Fibroblast of skin of right quadriceps (primary cell): ENCODE data around the gene CUX1.

Experiments
- DNase-seq: peaks from one replicate; pipeline ENCODE4 v3.0.0-alpha.2; 2013

Gene CUX1

GRCh38 chr7:101898106-101898505, 80.7 kb downstream of the CUX1 start:
- peak; percentile 55 for DNase-seq

GRCh38 chr7:101899616-101900015, 82.2 kb downstream of the CUX1 start:
- DNase-seq = no peak

- no peak for DNase-seq
Observed at GRCh38 chr7:101900103-101900502, 82.7 kb downstream of the CUX1 start.

GRCh38 chr7:101901661-101902491, 84.5 kb downstream of the CUX1 start:
- DNase-seq = peak; percentile 55

GRCh38 chr7:101902680-101903514, 85.5 kb downstream of the CUX1 start:
- no peak for DNase-seq

- no peak for DNase-seq
Observed at GRCh38 chr7:101903515-101903868, 86.1 kb downstream of the CUX1 start.

- DNase-seq = no peak
Observed at GRCh38 chr7:101904019-101904418, 86.6 kb downstream of the CUX1 start.

GRCh38 chr7:101905203-101905865, 87.9 kb downstream of the CUX1 start:
- DNase-seq = no peak

- DNase-seq = no peak
Observed at GRCh38 chr7:101906291-101907240, 89.1 kb downstream of the CUX1 start.

- no peak for DNase-seq
Observed at GRCh38 chr7:101910991-101911799, 93.8 kb downstream of the CUX1 start.

GRCh38 chr7:101911800-101912715, 94.6 kb downstream of the CUX1 start:
- DNase-seq = no peak

- DNase-seq = peak; percentile 31
Observed at GRCh38 chr7:101912716-101913110, 95.3 kb downstream of the CUX1 start.

- DNase-seq = no peak
Observed at GRCh38 chr7:101913247-101913721, 95.9 kb downstream of the CUX1 start.

GRCh38 chr7:101913851-101914250, 96.4 kb downstream of the CUX1 start:
- DNase-seq = peak; percentile 19

GRCh38 chr7:101915000-101915399, 97.6 kb downstream of the CUX1 start:
- DNase-seq = no peak

- no peak for DNase-seq
Observed at GRCh38 chr7:101916041-101916800, 98.8 kb downstream of the CUX1 start.

GRCh38 chr7:101916876-101917275, 99.5 kb downstream of the CUX1 start:
- DNase-seq = no peak

GRCh38 chr7:101917566-101917965, 100.1 kb downstream of the CUX1 start:
- no peak for DNase-seq

- DNase-seq = no peak
Observed at GRCh38 chr7:101918426-101918825, 101.0 kb downstream of the CUX1 start.
